GM23248 (cell line): Measurements from ENCODE around the gene TXNRD2. TPM values are rescaled to one million over a fixed set of nuclear protein-coding genes. Genes with fewer than 3 reads are reported as not detected.
"Not testable (repeated sequence)": the region's sequence is repeated elsewhere in the genome, so short reads cannot be mapped to it uniquely, and the experiment has no call there.

ENCODE experiments used
- DNase-seq: peaks from one replicate; pipeline ENCODE4 v3.0.0-alpha.2; 2015
- H2AFZ ChIP-seq: fragments of 200-600 bp; sonication (generic); 2 replicates; pipeline ENCODE4 v1.6.1; 2016; ENCODE audit warnings: antibody characterized with exemption
- H3F3A ChIP-seq: fragments of 200-600 bp; sonication (generic); 2 replicates; pipeline ENCODE4 v1.6.1; 2016; ENCODE audit warnings: mild to moderate bottlenecking, antibody characterized with exemption, mixed run types; ENCODE audit not compliant: insufficient read depth
- H3K27ac ChIP-seq: fragments of 200-600 bp; sonication (generic); 2 replicates; pipeline ENCODE4 v1.5.1; 2016; ENCODE audit warnings: mild to moderate bottlenecking
- H3K27me3 ChIP-seq: fragments of 200-600 bp; sonication (generic); replicated peaks from 2 replicates; pipeline ENCODE4 v1.6.1; 2016; ENCODE audit warnings: mild to moderate bottlenecking; ENCODE audit not compliant: insufficient read depth
- H3K36me3 ChIP-seq: fragments of 200-600 bp; sonication (generic); 2 replicates; pipeline ENCODE4 v1.6.1; 2016; ENCODE audit warnings: low read depth, mild to moderate bottlenecking
- H3K4me1 ChIP-seq: fragments of 200-600 bp; sonication (generic); 2 replicates; pipeline ENCODE4 v1.6.1; 2016; ENCODE audit warnings: mild to moderate bottlenecking; ENCODE audit not compliant: insufficient read depth
- H3K4me2 ChIP-seq: fragments of 200-600 bp; sonication (generic); one replicate; pipeline ENCODE4 v1.6.1; 2016; ENCODE audit warnings: mild to moderate bottlenecking; ENCODE audit not compliant: unreplicated experiment
- H3K4me3 ChIP-seq: fragments of 200-600 bp; sonication (generic); 2 replicates; pipeline ENCODE4 v1.5.1; 2016; ENCODE audit warnings: mild to moderate bottlenecking
- H3K79me2 ChIP-seq: fragments of 200-600 bp; sonication (generic); 2 replicates; pipeline ENCODE4 v1.6.1; 2016; ENCODE audit warnings: mild to moderate bottlenecking; ENCODE audit not compliant: insufficient read depth
- H3K9ac ChIP-seq: fragments of 200-600 bp; sonication (generic); 2 replicates; pipeline ENCODE4 v1.6.1; 2016; ENCODE audit warnings: mild to moderate bottlenecking
- H3K9me2 ChIP-seq: fragments of 200-600 bp; sonication (generic); 2 replicates; pipeline ENCODE4 v1.6.1; 2016; ENCODE audit warnings: mixed run types, mild to moderate bottlenecking, moderate library complexity; ENCODE audit not compliant: insufficient read depth
- H3K9me3 ChIP-seq: fragments of 200-600 bp; sonication (generic); one replicate; pipeline ENCODE4 v1.6.1; 2017; ENCODE audit warnings: low read depth
- H4K20me1 ChIP-seq: fragments of 200-600 bp; sonication (generic); 2 replicates; pipeline ENCODE4 v1.6.0; 2016; ENCODE audit not compliant: insufficient read depth
- EZH2 ChIP-seq: fragments of 200-600 bp; sonication (generic); IDR thresholded peaks from 2 replicates; pipeline ENCODE4 v1.6.1; 2018; ENCODE audit warnings: antibody characterized with exemption, mild to moderate bottlenecking; ENCODE audit not compliant: insufficient read depth, poor library complexity, severe bottlenecking
- EZH2phosphoT487 ChIP-seq: fragments of 200-600 bp; sonication (generic); IDR thresholded peaks from 2 replicates; pipeline ENCODE4 v1.6.1; 2018; ENCODE audit warnings: antibody characterized with exemption, moderate library complexity, mild to moderate bottlenecking, low read depth; ENCODE audit not compliant: insufficient read depth
- WGBS, 2 experiments: methylation state at CpG; one replicate each; pipeline ENCODE4 v1.1.6; 2015 to 2017; ENCODE audit warnings: low lambda C conversion rate in 2 of 2, low coverage in 1 of 2; ENCODE audit errors: missing lambda C conversion rate in 2 of 2; 5-methylcytosine and 5-hydroxymethylcytosine counted together
- in situ Hi-C: fragments of 300-500 bp; cut with MboI; formaldehyde crosslinking; loops from 2 replicates; pipeline ENCODE4 v1.15.0; 2020
- polyA plus RNA-seq: library from polyadenylated mRNA; unstranded; fragments of >200 nt; fragmentation: Nextera tagmentation; extraction: Ambion mirVana; gene quantifications from 2 replicates; pipeline ENCODE4 v1.2.1, GENCODE V29; 2016
- total RNA-seq: library from RNA; depleted of rRNA; stranded (reverse); fragments of >200 nt; shearing (Covaris generic); gene quantifications from 2 replicates; pipeline ENCODE4 v1.2.3, GENCODE V29; 2014

The TXNRD2 gene
- total and polyA plus RNA-seq, 2 experiments from 2014 or later: 20.1 to 24.8 TPM

GRCh38 chr22:19929586-19930550 is 11.8 kb downstream of the TXNRD2 start:
- Histone ChIP-seq H3K9me3 (no peaks in the 10 kb centered on the region), H3F3A (no peaks in the 10 kb centered on the region), H3K36me3 (no peaks in the 10 kb centered on the region), H3K27me3 (no peaks in the 10 kb centered on the region), H3K9me2 (no peaks in the 10 kb centered on the region), H3K4me2 (no peak overlapping the region), H3K4me3 (no peak overlapping the region), H4K20me1 (no peaks in the 10 kb centered on the region), H3K9ac (no peak overlapping the region), H3K4me1 (no peaks in the 10 kb centered on the region), H3K79me2 (0 out of 2 replicates have a peak, but pooled peaks cover 3% of the 10 kb centered on the region), H3K27ac (no peak overlapping the region), H2AFZ (no peak overlapping the region)
- in situ Hi-C loops: no loop called here
- DNase-seq: no peak
- no peak for TF ChIP-seq EZH2phosphoT487
- no peak for TF ChIP-seq EZH2
- 90 to 95% methylated on average over 21 of the region's 21 CpGs for WGBS, 2 experiments

- no peaks in the 10 kb centered on the region for H3K27me3 ChIP-seq
- in situ Hi-C loops: no loop called here
- H3K4me2 ChIP-seq: no peak overlapping the region
- H3K9me3 ChIP-seq: no peaks in the 10 kb centered on the region
- DNase-seq: no peak
- H3K4me1 ChIP-seq: no peaks in the 10 kb centered on the region
- H3K27ac ChIP-seq: no peak overlapping the region
- no peaks in the 10 kb centered on the region for H3K9me2 ChIP-seq
- H4K20me1 ChIP-seq: no peaks in the 10 kb centered on the region
- TF ChIP-seq EZH2phosphoT487 (no peak), EZH2 (no peak)
- no peaks in the 10 kb centered on the region for H3K36me3 ChIP-seq
- no peak overlapping the region for H2AFZ ChIP-seq
- no peak overlapping the region for H3K4me3 ChIP-seq
- H3F3A ChIP-seq: no peaks in the 10 kb centered on the region
- no peak overlapping the region for H3K9ac ChIP-seq
- H3K79me2 ChIP-seq: no peaks in the 10 kb centered on the region
- WGBS, 2 experiments: 90% methylated on average over 11 of the region's 11 CpGs
Observed at GRCh38 chr22:19928207-19928606, 13.4 kb downstream of the TXNRD2 start.

GRCh38 chr22:19927696-19928095 is 13.9 kb downstream of the TXNRD2 start:
- no peaks in the 10 kb centered on the region for H3K27me3 ChIP-seq
- no peak overlapping the region for H3K4me3 ChIP-seq
- WGBS, 2 experiments: 83 to 87% methylated on average over 7 of the region's 7 CpGs
- in situ Hi-C loops: no loop called here
- H3K9ac ChIP-seq: no peak overlapping the region
- no peak overlapping the region for H3K27ac ChIP-seq
- no peak for DNase-seq
- no peaks in the 10 kb centered on the region for H3F3A ChIP-seq
- H3K36me3 ChIP-seq: no peaks in the 10 kb centered on the region
- no peaks in the 10 kb centered on the region for H4K20me1 ChIP-seq
- H3K4me1 ChIP-seq: no peaks in the 10 kb centered on the region
- no peaks in the 10 kb centered on the region for H3K9me3 ChIP-seq
- H3K79me2 ChIP-seq: no peaks in the 10 kb centered on the region
- no peak for TF ChIP-seq EZH2
- TF ChIP-seq EZH2phosphoT487: no peak
- no peak overlapping the region for H2AFZ ChIP-seq
- H3K9me2 ChIP-seq: no peaks in the 10 kb centered on the region
- H3K4me2 ChIP-seq: no peak overlapping the region

GRCh38 chr22:19926028-19926427 is 15.6 kb downstream of the TXNRD2 start:
- in situ Hi-C loops: not testable (repeated sequence)

More at GRCh38 chr22:19926028-19926427, 15.6 kb downstream of the TXNRD2 start:
- H3K36me3 ChIP-seq, H3K4me3 ChIP-seq, H3K4me1 ChIP-seq, H3K9me2 ChIP-seq, H4K20me1 ChIP-seq, H3K27me3 ChIP-seq, H3K79me2 ChIP-seq, H3K27ac ChIP-seq, H3F3A ChIP-seq, H3K9me3 ChIP-seq, H3K9ac ChIP-seq, H2AFZ ChIP-seq, H3K4me2 ChIP-seq, DNase-seq: not testable (repeated sequence)
- WGBS, 2 experiments: 97 to 98% methylated on average over 7 to 11 of the region's 11 CpGs
